ENCODE results near the gene CNPY4.

The CNPY4 gene

GRCh38 chr7:100169147-100169850 is 49.9 kb downstream of the CNPY4 start:
- no peak for DNase-seq

GRCh38 chr7:100170101-100170897 is 50.9 kb downstream of the CNPY4 start:
- DNase-seq, result no peak

DNA sequence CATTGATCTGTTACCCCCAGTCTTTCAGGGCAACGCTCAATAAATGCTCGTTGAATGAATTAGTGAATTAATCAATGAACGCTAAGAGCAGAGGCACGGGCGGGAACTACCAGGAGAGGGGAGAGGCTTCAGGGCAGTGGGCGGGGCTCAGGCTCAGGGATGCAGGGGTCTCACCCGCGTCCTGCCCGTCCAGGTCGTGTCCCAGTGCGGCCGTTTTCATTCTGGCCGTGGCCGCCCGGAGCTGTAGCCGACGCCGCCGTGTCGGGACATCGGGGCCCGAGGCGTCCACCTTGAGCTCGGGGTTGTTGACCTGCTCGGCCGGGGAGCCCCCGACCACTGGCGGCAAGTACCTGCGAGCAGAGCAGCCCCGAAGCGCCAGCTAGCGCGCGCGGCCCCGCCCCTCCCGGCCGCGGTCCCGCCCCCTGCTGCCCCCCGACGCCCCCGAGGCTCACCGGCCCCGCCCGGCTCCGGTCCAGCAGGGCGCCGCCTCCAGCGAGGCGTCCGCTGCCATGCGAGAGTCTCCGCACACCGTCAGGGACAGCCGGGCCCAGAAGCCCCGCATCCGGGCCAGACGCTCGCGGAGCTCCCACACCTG is 51.8 kb downstream of the CNPY4 start:
- no peak for DNase-seq

DNA sequence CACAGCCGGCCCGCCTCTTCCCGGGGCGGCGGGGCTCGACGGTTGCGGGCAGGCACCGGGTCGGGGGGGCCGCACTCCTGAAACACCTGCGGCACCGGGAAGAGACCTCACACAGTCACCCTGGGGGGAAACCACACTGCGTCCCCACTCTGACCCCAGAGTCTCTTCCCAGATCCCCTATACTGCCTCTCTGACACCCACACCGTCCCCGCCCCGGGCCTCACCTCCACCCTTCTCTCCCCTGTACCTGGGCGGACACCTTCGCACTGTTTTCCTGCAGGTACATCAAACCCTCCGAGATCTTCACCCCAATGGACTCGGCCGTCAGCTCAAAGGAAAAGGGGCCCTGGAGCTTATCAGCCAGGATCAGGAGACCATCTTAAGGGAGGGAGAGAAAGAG is 52.4 kb downstream of the CNPY4 start:
- no peak for DNase-seq

- DNase-seq, result no peak
These were observed 54.5 kb downstream of the CNPY4 start for GRCh38 chr7:100173806-100174495.

GRCh38 chr7:100174582-100174981 is 55.1 kb downstream of the CNPY4 start:
- no peak for DNase-seq
